ENCODE results near the gene DCUN1D2. TPM values are rescaled to one million over a fixed set of nuclear protein-coding genes. Genes with fewer than 3 reads are reported as not detected.

The DCUN1D2 gene
- total RNA-seq, 1 donor from 2014 or later: 7.8 TPM

- H3K36me3 ChIP-seq (ENCODE audit: control insufficient read depth in 3 of 3, insufficient read depth in 3 of 3, low read length in 3 of 3): peaks cover 44 to 54% (median 50%) of the 10 kb centered on the region in 3 donors
- no peaks in the 10 kb centered on the region for H3K27me3 ChIP-seq (ENCODE audit: control insufficient read depth in 3 of 3, insufficient read depth in 3 of 3, low read length in 3 of 3)
- peaks cover 3 to 5% (median 4%) of the 10 kb centered on the region in 3 donors for H3K4me1 ChIP-seq (ENCODE audit: control insufficient read depth in 3 of 3, insufficient read depth in 3 of 3, low read length in 3 of 3)
- H3K4me3 ChIP-seq (ENCODE audit: low read length in 3 of 3): no peak overlapping the region
- H3K27ac ChIP-seq (ENCODE audit: low read depth, low read length): no peak overlapping the region
- no peaks in the 10 kb centered on the region for H3K9me3 ChIP-seq (ENCODE audit: control insufficient read depth in 3 of 3, low read length in 3 of 3)
- H3K9ac ChIP-seq (ENCODE audit: low read depth in 1 of 3, low read length in 3 of 3): no peak overlapping the region
These were observed 32.1 kb downstream of the DCUN1D2 start for GRCh38 chr13:113458253-113459065.

- Histone ChIP-seq H3K9me3 (ENCODE audit: control insufficient read depth in 3 of 3, low read length in 3 of 3) (no peaks in the 10 kb centered on the region), H3K27ac (ENCODE audit: low read depth, low read length) (no peak overlapping the region), H3K4me1 (ENCODE audit: control insufficient read depth in 3 of 3, insufficient read depth in 3 of 3, low read length in 3 of 3) (peaks cover 5 to 9% (median 6%) of the 10 kb centered on the region in 3 donors), H3K27me3 (ENCODE audit: control insufficient read depth in 3 of 3, insufficient read depth in 3 of 3, low read length in 3 of 3) (no peaks in the 10 kb centered on the region), H3K9ac (ENCODE audit: low read depth in 1 of 3, low read length in 3 of 3) (no peak overlapping the region), H3K36me3 (ENCODE audit: control insufficient read depth in 3 of 3, insufficient read depth in 3 of 3, low read length in 3 of 3) (peaks cover 44 to 54% (median 50%) of the 10 kb centered on the region in 3 donors), H3K4me3 (ENCODE audit: low read length in 3 of 3) (no peak overlapping the region)
These were observed 33.0 kb downstream of the DCUN1D2 start for GRCh38 chr13:113457510-113457909.

- Histone ChIP-seq H3K4me3 (ENCODE audit: low read length in 3 of 3) (no peak overlapping the region), H3K27me3 (ENCODE audit: control insufficient read depth in 3 of 3, insufficient read depth in 3 of 3, low read length in 3 of 3) (no peaks in the 10 kb centered on the region), H3K36me3 (ENCODE audit: control insufficient read depth in 3 of 3, insufficient read depth in 3 of 3, low read length in 3 of 3) (peaks cover 46 to 50% (median 47%) of the 10 kb centered on the region in 3 donors), H3K9ac (ENCODE audit: low read depth in 1 of 3, low read length in 3 of 3) (no peak overlapping the region), H3K9me3 (ENCODE audit: control insufficient read depth in 3 of 3, low read length in 3 of 3) (no peaks in the 10 kb centered on the region), H3K4me1 (ENCODE audit: control insufficient read depth in 3 of 3, insufficient read depth in 3 of 3, low read length in 3 of 3) (peaks cover 8 to 22% (median 11%) of the 10 kb centered on the region in 3 donors), H3K27ac (ENCODE audit: low read depth, low read length) (no peak overlapping the region)
These were observed 34.3 kb downstream of the DCUN1D2 start for GRCh38 chr13:113456116-113456702.

- Histone ChIP-seq H3K36me3 (ENCODE audit: control insufficient read depth in 3 of 3, insufficient read depth in 3 of 3, low read length in 3 of 3) (peaks cover 40 to 43% (median 42%) of the 10 kb centered on the region in 3 donors), H3K9ac (ENCODE audit: low read depth in 1 of 3, low read length in 3 of 3) (no peak overlapping the region), H3K27ac (ENCODE audit: low read depth, low read length) (no peak overlapping the region), H3K4me3 (ENCODE audit: low read length in 3 of 3) (no peak overlapping the region), H3K4me1 (ENCODE audit: control insufficient read depth in 3 of 3, insufficient read depth in 3 of 3, low read length in 3 of 3) (peaks cover 8 to 25% (median 12%) of the 10 kb centered on the region in 3 donors), H3K27me3 (ENCODE audit: control insufficient read depth in 3 of 3, insufficient read depth in 3 of 3, low read length in 3 of 3) (no peaks in the 10 kb centered on the region), H3K9me3 (ENCODE audit: control insufficient read depth in 3 of 3, low read length in 3 of 3) (no peaks in the 10 kb centered on the region)
These were observed 35.1 kb downstream of the DCUN1D2 start for GRCh38 chr13:113455384-113455783.

- no peak overlapping the region for H3K27ac ChIP-seq (ENCODE audit: low read depth, low read length)
- H3K36me3 ChIP-seq (ENCODE audit: control insufficient read depth in 3 of 3, insufficient read depth in 3 of 3, low read length in 3 of 3): peaks cover 35 to 39% (median 37%) of the 10 kb centered on the region in 3 donors
- no peak overlapping the region for H3K4me3 ChIP-seq (ENCODE audit: low read length in 3 of 3)
- H3K27me3 ChIP-seq (ENCODE audit: control insufficient read depth in 3 of 3, insufficient read depth in 3 of 3, low read length in 3 of 3): no peaks in the 10 kb centered on the region
- H3K9me3 ChIP-seq (ENCODE audit: control insufficient read depth in 3 of 3, low read length in 3 of 3): no peaks in the 10 kb centered on the region
- H3K4me1 ChIP-seq (ENCODE audit: control insufficient read depth in 3 of 3, insufficient read depth in 3 of 3, low read length in 3 of 3): peaks cover 12 to 29% (median 17%) of the 10 kb centered on the region in 3 donors
- no peak overlapping the region for H3K9ac ChIP-seq (ENCODE audit: low read depth in 1 of 3, low read length in 3 of 3)
These were observed 35.6 kb downstream of the DCUN1D2 start for GRCh38 chr13:113454936-113455335.

GRCh38 chr13:113452942-113453901, 37.3 kb downstream of the DCUN1D2 start, which contains the start of gene ADPRHL1:
TSS of gene ADPRHL1 (minus strand) at chr13:113453488. CDS start at chr13:113453437, 51 bp downstream.
- Histone ChIP-seq H3K36me3 (ENCODE audit: control insufficient read depth in 3 of 3, insufficient read depth in 3 of 3, low read length in 3 of 3) (peaks cover 24 to 26% (median 24%) of the 10 kb centered on the region in 3 donors), H3K4me1 (ENCODE audit: control insufficient read depth in 3 of 3, insufficient read depth in 3 of 3, low read length in 3 of 3) (peaks cover 28 to 47% (median 34%) of the 10 kb centered on the region in 3 donors), H3K27ac (ENCODE audit: low read depth, low read length) (peak within 1 kb of the TSS; percentile 96), H3K27me3 (ENCODE audit: control insufficient read depth in 3 of 3, insufficient read depth in 3 of 3, low read length in 3 of 3) (no peaks in the 10 kb centered on the region), H3K9ac (ENCODE audit: low read depth in 1 of 3, low read length in 3 of 3) (peak within 1 kb of the TSS; percentile 84 to 97 (median 91)), H3K4me3 (ENCODE audit: low read length in 3 of 3) (peak within 1 kb of the TSS; percentile 89 to 94 (median 91)), H3K9me3 (ENCODE audit: control insufficient read depth in 3 of 3, low read length in 3 of 3) (no peaks in the 10 kb centered on the region)

- H3K4me1 ChIP-seq (ENCODE audit: control insufficient read depth in 3 of 3, insufficient read depth in 3 of 3, low read length in 3 of 3): peaks cover 28 to 47% (median 34%) of the 10 kb centered on the region in 3 donors
- peaks cover 17 to 22% (median 18%) of the 10 kb centered on the region in 3 donors for H3K36me3 ChIP-seq (ENCODE audit: control insufficient read depth in 3 of 3, insufficient read depth in 3 of 3, low read length in 3 of 3)
- peak overlapping the region; percentile 89 to 94 (median 91) for H3K4me3 ChIP-seq (ENCODE audit: low read length in 3 of 3)
- H3K9me3 ChIP-seq (ENCODE audit: control insufficient read depth in 3 of 3, low read length in 3 of 3): no peaks in the 10 kb centered on the region
- peak overlapping the region; percentile 84 to 97 (median 91) for H3K9ac ChIP-seq (ENCODE audit: low read depth in 1 of 3, low read length in 3 of 3)
- peak overlapping the region; percentile 96 for H3K27ac ChIP-seq (ENCODE audit: low read depth, low read length)
- H3K27me3 ChIP-seq (ENCODE audit: control insufficient read depth in 3 of 3, insufficient read depth in 3 of 3, low read length in 3 of 3): no peaks in the 10 kb centered on the region
These were observed 38.0 kb downstream of the DCUN1D2 start for GRCh38 chr13:113452466-113452865.

- H3K9ac ChIP-seq (ENCODE audit: low read depth in 1 of 3, low read length in 3 of 3): peak overlapping the region; percentile 84 to 97 (median 91)
- peak overlapping the region; percentile 96 for H3K27ac ChIP-seq (ENCODE audit: low read depth, low read length)
- H3K4me1 ChIP-seq (ENCODE audit: control insufficient read depth in 3 of 3, insufficient read depth in 3 of 3, low read length in 3 of 3): peaks cover 28 to 50% (median 34%) of the 10 kb centered on the region in 3 donors
- no peaks in the 10 kb centered on the region for H3K9me3 ChIP-seq (ENCODE audit: control insufficient read depth in 3 of 3, low read length in 3 of 3)
- H3K36me3 ChIP-seq (ENCODE audit: control insufficient read depth in 3 of 3, insufficient read depth in 3 of 3, low read length in 3 of 3): peaks cover 17 to 25% (median 20%) of the 10 kb centered on the region in 3 donors
- peak overlapping the region; percentile 89 to 94 (median 91) for H3K4me3 ChIP-seq (ENCODE audit: low read length in 3 of 3)
- H3K27me3 ChIP-seq (ENCODE audit: control insufficient read depth in 3 of 3, insufficient read depth in 3 of 3, low read length in 3 of 3): no peaks in the 10 kb centered on the region
These were observed 38.5 kb downstream of the DCUN1D2 start for GRCh38 chr13:113451951-113452421.

All from skeletal muscle tissue (tissue), 4 donors.